BJ (cell line): ENCODE data around the gene LRRC74A. TPM values are rescaled to one million over a fixed set of nuclear protein-coding genes. Genes with fewer than 3 reads are reported as not detected.

Source experiments
- CTCF ChIA-PET: fragments of 350-600 bp; formaldehyde crosslinking; extraction: SDS; loops from one replicate; lab custom pipeline; 2021; ENCODE audit warnings: antibody characterized with exemption, inconsistent platforms; lab: Yijun Ruan, JAX
- POLR2A ChIA-PET: fragments of 300-600 bp; sonication (Branson Sonifier 250); formaldehyde crosslinking; extraction: SDS; loops from one replicate; lab custom pipeline; 2021; ENCODE audit warnings: antibody characterized with exemption; lab: Charles Lee
- DNase-seq: peaks from one replicate; pipeline ENCODE4 v3.0.0-alpha.2; 2011; ENCODE audit warnings: low read depth
- H3K27me3 ChIP-seq: 2 replicates; pipeline ENCODE4 v1.6.0; 2011; ENCODE audit warnings: low read length; ENCODE audit not compliant: control insufficient read depth, insufficient read depth
- H3K36me3 ChIP-seq: 2 replicates; pipeline ENCODE4 v1.5.1; 2011; ENCODE audit warnings: low read length; ENCODE audit not compliant: control insufficient read depth, insufficient read depth
- H3K4me3 ChIP-seq: 2 replicates; pipeline ENCODE4 v1.5.1; 2011; ENCODE audit warnings: low read depth, mild to moderate bottlenecking, control low read depth, low read length
- CTCF ChIP-seq: IDR thresholded peaks from 2 replicates; pipeline ENCODE4 v1.5.1; 2011; ENCODE audit warnings: low read depth, mild to moderate bottlenecking, control low read depth, inconsistent platforms, low read length, moderate library complexity; ENCODE audit not compliant: insufficient read depth
- polyA plus RNA-seq: library from polyadenylated mRNA; depleted of rRNA; stranded (reverse); fragments of >200 nt; gene quantifications from 2 replicates; pipeline ENCODE4 v1.2.3, GENCODE V29; 2011

The LRRC74A gene
- polyA plus RNA-seq, 1 experiment, result not detected

DNA sequence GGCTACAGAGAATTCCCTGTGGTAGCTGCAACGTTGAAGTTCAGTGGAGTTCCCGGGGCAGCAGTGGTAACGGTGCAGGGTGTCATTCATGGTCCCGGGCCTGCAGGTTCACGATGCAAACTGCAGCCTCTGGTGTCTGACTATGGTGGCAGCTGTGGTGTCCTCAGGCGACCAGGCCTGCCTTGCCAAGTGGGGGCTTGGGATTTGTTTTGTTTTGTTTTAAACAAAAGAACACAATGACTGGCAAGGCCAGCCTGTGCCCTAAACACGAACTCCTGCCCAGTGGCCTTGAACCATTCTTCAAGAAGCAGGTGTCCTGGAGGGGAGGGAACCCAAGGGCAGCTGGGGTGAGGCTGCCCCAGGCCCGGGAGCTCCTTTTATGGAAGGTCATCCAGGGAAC, 48.5 kb downstream of the LRRC74A start:
- Histone ChIP-seq H3K27me3 (peaks cover 5% of the 10 kb centered on the region; the same call in 1 of the 2 replicates), H3K4me3 (no peak overlapping the region), H3K36me3 (no peaks in the 10 kb centered on the region)
- ChIA-PET POLR2A (no interaction called here), CTCF (interaction anchor here (0.7 to 12.2 kb wide), 13 partner anchors 8 to 441 kb away, joined by 3 to 396 read pairs (median 42); partner anchors contain the start of gene CIPC)
- no peak for DNase-seq
- TF ChIP-seq CTCF, result no peak

DNA sequence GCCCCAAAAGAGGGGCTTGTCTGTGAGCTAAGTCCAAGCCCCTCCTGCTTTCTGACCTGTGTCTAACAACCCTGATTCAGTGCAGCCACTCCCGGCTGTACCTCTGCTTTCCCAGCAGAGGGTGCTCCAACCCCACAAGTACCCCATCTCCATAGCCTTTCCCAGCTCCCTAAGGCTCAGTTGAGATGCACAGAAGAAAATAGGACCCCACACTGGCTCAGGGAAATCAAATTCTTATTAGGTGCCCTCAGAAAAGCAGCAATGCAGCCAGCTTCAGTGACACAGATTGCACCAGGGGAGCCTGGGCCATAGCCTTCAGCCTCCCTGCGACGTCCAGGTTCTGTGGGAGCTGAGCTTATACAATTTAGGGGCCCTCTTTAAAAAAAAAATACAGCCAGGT, 49.9 kb downstream of the LRRC74A start:
- DNase-seq, result no peak
- no peak overlapping the region for H3K4me3 ChIP-seq
- ChIA-PET CTCF (interaction anchor here (0.6 to 12.2 kb wide), 43 partner anchors 8 to 784 kb away, joined by 3 to 396 read pairs (median 5); partner anchors contain the start of genes CIPC and IRF2BPL), POLR2A (no interaction called here)
- H3K36me3 ChIP-seq, result no peaks in the 10 kb centered on the region
- TF ChIP-seq CTCF, result peak; percentile 93
- H3K27me3 ChIP-seq, result peaks cover 1% of the 10 kb centered on the region; the same call in 1 of the 2 replicates

DNA sequence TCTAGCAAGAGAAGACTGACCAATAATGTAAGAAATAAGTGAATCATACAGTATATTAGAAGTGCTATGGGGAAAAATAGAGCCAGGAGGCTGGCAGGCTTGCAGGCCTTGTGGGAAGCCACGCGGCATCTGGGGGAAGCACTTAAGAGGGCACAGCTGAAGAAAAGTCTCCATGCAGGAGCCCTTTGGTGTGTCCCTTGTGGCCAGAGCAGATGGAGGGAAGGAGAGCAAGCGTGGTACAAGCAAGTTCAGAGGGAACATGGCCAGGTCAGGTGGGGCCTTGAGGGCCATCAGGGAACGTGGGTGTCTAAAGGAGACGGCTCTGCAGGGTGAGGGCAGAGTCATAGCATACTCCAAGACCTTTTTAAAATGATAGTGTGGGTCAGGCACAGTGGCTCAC, 51.7 kb downstream of the LRRC74A start:
- ChIA-PET POLR2A (no interaction called here), CTCF (interaction anchor here (0.6 to 12.2 kb wide), 7 partner anchors 8 to 212 kb away, joined by 3 to 396 read pairs (median 60); partner anchors contain the start of gene CIPC)
- Histone ChIP-seq H3K27me3 (no peaks in the 10 kb centered on the region; the same call in 1 of the 2 replicates), H3K36me3 (no peaks in the 10 kb centered on the region), H3K4me3 (no peak overlapping the region)
- DNase-seq, result no peak
- TF ChIP-seq CTCF, result no peak

- TF ChIP-seq CTCF, result no peak
- ChIA-PET POLR2A (no interaction called here), CTCF (interaction anchor here (1.1 to 12.2 kb wide), 6 partner anchors 10 to 209 kb away, joined by 3 to 333 read pairs (median 22); partner anchors contain the start of gene CIPC)
- DNase-seq, result no peak
- Histone ChIP-seq H3K4me3 (no peak overlapping the region), H3K27me3 (no peaks in the 10 kb centered on the region; the same call in 1 of the 2 replicates), H3K36me3 (no peaks in the 10 kb centered on the region)
Measured at GRCh38 chr14:76880449-76880848, 54.2 kb downstream of the LRRC74A start.

- POLR2A ChIA-PET, result interaction anchor here (0.6 kb wide), 1 partner anchor 217 kb away, joined by 3 read pairs; the partner anchor contains the start of gene CIPC
- no peak for TF ChIP-seq CTCF
- Histone ChIP-seq H3K27me3 (no peaks in the 10 kb centered on the region; the same call in 1 of the 2 replicates), H3K4me3 (no peak overlapping the region), H3K36me3 (no peaks in the 10 kb centered on the region)
- no peak for DNase-seq
- CTCF ChIA-PET, result interaction anchor here (1.2 to 12.2 kb wide), 7 partner anchors 8 to 209 kb away, joined by 3 to 333 read pairs (median 22); partner anchors contain the start of gene CIPC
Measured at GRCh38 chr14:76881348-76881747, 55.1 kb downstream of the LRRC74A start.
